ENCODE measurements around the gene NRCAM. TPM values are rescaled to one million over a fixed set of nuclear protein-coding genes. Genes with fewer than 3 reads are reported as not detected.

NRCAM gene
- polyA plus RNA-seq, 3 donors, result not detected

- H2AFZ ChIP-seq (ENCODE audit: insufficient read depth, low read depth, low read length, poor library complexity, severe bottlenecking), result no peak overlapping the region
- no peak overlapping the region for H3K4me2 ChIP-seq (replicated peaks; ENCODE audit: extremely low read depth, low read length, poor library complexity, severe bottlenecking)
- no peaks in the 10 kb centered on the region for H4K20me1 ChIP-seq (ENCODE audit: insufficient read depth, low read length)
- H3K4me1 ChIP-seq (ENCODE audit: control insufficient read depth in 1 of 2, insufficient read depth in 2 of 2, low read length in 2 of 2), result peaks cover 36 to 38% of the 10 kb centered on the region in 2 donors
- H3K79me2 ChIP-seq (ENCODE audit: insufficient read depth, low read length), result no peaks in the 10 kb centered on the region
- H3K27me3 Mint-ChIP-seq (ENCODE audit: low read depth in 3 of 3), result peaks cover 7 to 10% (median 8%) of the 10 kb centered on the region in 3 donors
- no peak overlapping the region for H3K27ac ChIP-seq (ENCODE audit: low read depth in 1 of 2, low read length in 2 of 2)
- peaks cover 0 to 6% (median 3%) of the 10 kb centered on the region in 7 donors for H3K9me3 Mint-ChIP-seq
- H3K27me3 ChIP-seq (ENCODE audit: control insufficient read depth in 2 of 2, insufficient read depth in 2 of 2, low read length in 2 of 2), result peaks cover under 1 to 10% of the 10 kb centered on the region in 2 donors
- peaks cover 34% of the 10 kb centered on the region for H3K4me1 Mint-ChIP-seq
- H3K9me3 ChIP-seq (replicated peaks in 1 of 2; ENCODE audit: control insufficient read depth in 1 of 2, insufficient read depth in 1 of 2, low read length in 2 of 2), result no peaks in the 10 kb centered on the region
- intact Hi-C loops (cut with micrococcal nuclease), result no loop called here
- H3K9ac ChIP-seq (ENCODE audit: insufficient read depth, low read length, poor library complexity, severe bottlenecking), result no peak overlapping the region
- TF ChIP-seq CTCF (IDR thresholded peaks at IDR 0.05), result no peak
- H3K36me3 ChIP-seq (replicated peaks in 1 of 2; ENCODE audit: control insufficient read depth in 1 of 2, insufficient read depth in 2 of 2, low read length in 2 of 2), result no peaks in the 10 kb centered on the region
- H3K4me3 ChIP-seq (replicated peaks in 1 of 3; ENCODE audit: low read depth in 2 of 3, low read length in 3 of 3), result no peak overlapping the region
- no peak overlapping the region for H3K4me3 Mint-ChIP-seq
- DNase-seq, result peak in 1 of 3 donors; percentile 51
- H3K36me3 Mint-ChIP-seq, result no peaks in the 10 kb centered on the region
- peak overlapping the region in 4 of 7 donors; percentile 25 to 89 (median 72) for H3K27ac Mint-ChIP-seq
- 33% methylated on average over 1 of the region's 3 CpGs for WGBS (ENCODE audit: insufficient coverage)
Measured at GRCh38 chr7:108413782-108414492, 42.3 kb downstream of the NRCAM start.

GRCh38 chr7:108413337-108413736, 42.9 kb downstream of the NRCAM start:
- intact Hi-C loops (cut with micrococcal nuclease), result no loop called here
- DNase-seq, result no peak
- Mint-ChIP-seq H3K36me3 (no peaks in the 10 kb centered on the region), H3K27me3 (ENCODE audit: low read depth in 3 of 3) (peaks cover 4 to 9% (median 8%) of the 10 kb centered on the region in 3 donors), H3K9me3 (peaks cover 0 to 7% (median 3%) of the 10 kb centered on the region in 7 donors), H3K4me1 (peaks cover 34% of the 10 kb centered on the region), H3K4me3 (no peak overlapping the region), H3K27ac (no peak overlapping the region)
- TF ChIP-seq CTCF (IDR thresholded peaks at IDR 0.05), result no peak
- H3K79me2 ChIP-seq (ENCODE audit: insufficient read depth, low read length), result no peaks in the 10 kb centered on the region
- no peak overlapping the region for H3K4me2 ChIP-seq (replicated peaks; ENCODE audit: extremely low read depth, low read length, poor library complexity, severe bottlenecking)
- H3K27me3 ChIP-seq (ENCODE audit: control insufficient read depth in 2 of 2, insufficient read depth in 2 of 2, low read length in 2 of 2), result peaks cover 0 to 6% of the 10 kb centered on the region in 2 donors
- no peak overlapping the region for H3K9ac ChIP-seq (ENCODE audit: insufficient read depth, low read length, poor library complexity, severe bottlenecking)
- H3K4me1 ChIP-seq (ENCODE audit: control insufficient read depth in 1 of 2, insufficient read depth in 2 of 2, low read length in 2 of 2), result peaks cover 36 to 38% of the 10 kb centered on the region in 2 donors
- no peak overlapping the region for H3K27ac ChIP-seq (ENCODE audit: low read depth in 1 of 2, low read length in 2 of 2)
- no peaks in the 10 kb centered on the region for H4K20me1 ChIP-seq (ENCODE audit: insufficient read depth, low read length)
- no peaks in the 10 kb centered on the region for H3K36me3 ChIP-seq (replicated peaks in 1 of 2; ENCODE audit: control insufficient read depth in 1 of 2, insufficient read depth in 2 of 2, low read length in 2 of 2)
- no peak overlapping the region for H3K4me3 ChIP-seq (replicated peaks in 1 of 3; ENCODE audit: low read depth in 2 of 3, low read length in 3 of 3)
- H3K9me3 ChIP-seq (replicated peaks in 1 of 2; ENCODE audit: control insufficient read depth in 1 of 2, insufficient read depth in 1 of 2, low read length in 2 of 2), result no peaks in the 10 kb centered on the region
- H2AFZ ChIP-seq (ENCODE audit: insufficient read depth, low read depth, low read length, poor library complexity, severe bottlenecking), result no peak overlapping the region

Data from CD14-positive monocyte (primary cell).